Hepatocyte (in vitro differentiated cells): ENCODE measurements around the gene RPP30.

ENCODE experiments used
- EZH2phosphoT487 ChIP-seq: fragments of 200-600 bp; sonication (generic); IDR thresholded peaks from one replicate; pipeline ENCODE4 v1.6.1; 2018; ENCODE audit warnings: antibody characterized with exemption, mild to moderate bottlenecking, low read depth, moderate library complexity; ENCODE audit not compliant: unreplicated experiment, severe bottlenecking
- TF ChIP-seq, protein P1 (sequence below): fragments of 200-600 bp; sonication (generic); IDR thresholded peaks from 2 replicates; pipeline ENCODE4 v1.5.1; 2016; ENCODE audit warnings: antibody characterized with exemption, mild to moderate bottlenecking; ENCODE audit not compliant: poor library complexity

DNA sequence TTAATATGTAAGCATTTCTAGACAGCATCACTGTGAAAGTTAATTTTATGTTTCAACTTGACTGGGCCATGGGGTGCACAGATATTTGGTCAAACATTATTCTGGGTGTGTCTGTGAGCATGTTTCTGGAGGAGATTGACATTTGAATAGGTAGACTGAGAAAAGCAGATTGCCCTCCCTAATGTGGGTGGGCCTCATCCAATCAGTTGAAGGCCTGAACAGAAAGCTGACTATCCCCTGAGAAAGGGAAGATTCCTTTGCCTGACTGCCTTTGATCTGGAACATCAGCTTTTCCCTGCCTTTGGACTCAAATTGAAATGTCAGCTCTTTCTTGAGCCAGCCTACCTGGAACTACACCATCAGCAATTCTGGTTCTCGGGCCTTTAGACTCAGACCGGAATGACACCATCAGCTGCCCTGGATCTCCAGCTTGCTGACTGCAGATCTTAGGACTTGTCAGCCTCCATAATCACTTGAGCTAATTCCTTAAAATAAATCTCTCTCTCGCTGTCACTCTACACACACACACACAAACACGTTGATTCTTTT is 5.7 kb upstream of the RPP30 start:
- TF ChIP-seq, protein P1, sequence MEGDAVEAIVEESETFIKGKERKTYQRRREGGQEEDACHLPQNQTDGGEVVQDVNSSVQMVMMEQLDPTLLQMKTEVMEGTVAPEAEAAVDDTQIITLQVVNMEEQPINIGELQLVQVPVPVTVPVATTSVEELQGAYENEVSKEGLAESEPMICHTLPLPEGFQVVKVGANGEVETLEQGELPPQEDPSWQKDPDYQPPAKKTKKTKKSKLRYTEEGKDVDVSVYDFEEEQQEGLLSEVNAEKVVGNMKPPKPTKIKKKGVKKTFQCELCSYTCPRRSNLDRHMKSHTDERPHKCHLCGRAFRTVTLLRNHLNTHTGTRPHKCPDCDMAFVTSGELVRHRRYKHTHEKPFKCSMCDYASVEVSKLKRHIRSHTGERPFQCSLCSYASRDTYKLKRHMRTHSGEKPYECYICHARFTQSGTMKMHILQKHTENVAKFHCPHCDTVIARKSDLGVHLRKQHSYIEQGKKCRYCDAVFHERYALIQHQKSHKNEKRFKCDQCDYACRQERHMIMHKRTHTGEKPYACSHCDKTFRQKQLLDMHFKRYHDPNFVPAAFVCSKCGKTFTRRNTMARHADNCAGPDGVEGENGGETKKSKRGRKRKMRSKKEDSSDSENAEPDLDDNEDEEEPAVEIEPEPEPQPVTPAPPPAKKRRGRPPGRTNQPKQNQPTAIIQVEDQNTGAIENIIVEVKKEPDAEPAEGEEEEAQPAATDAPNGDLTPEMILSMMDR, result no peak
- TF ChIP-seq EZH2phosphoT487, result no peak
